IMR-90 (cell line): ENCODE results near the gene CTIF. TPM values are rescaled to one million over a fixed set of nuclear protein-coding genes. Genes with fewer than 3 reads are reported as not detected.

Experiments used
- ATAC-seq: fragments of 200-7000 bp; cut with Tn5 transposase; 2 replicates; pipeline ENCODE4 v1.9.1; 2020; ENCODE audit warnings: low read depth, mild to moderate bottlenecking, moderate library complexity
- BruUV-seq: library from RNA; stranded (reverse); fragments of 400-500 nt; replicated peaks from 2 replicates; lab custom pipeline; 2021; lab: Mats Ljungman, UMichigan
- CTCF ChIA-PET: fragments of 300-600 bp; formaldehyde crosslinking; extraction: SDS; loops from one replicate; lab custom pipeline; 2021; ENCODE audit warnings: antibody characterized with exemption; lab: Yijun Ruan, JAX
- POLR2A ChIA-PET: fragments of 300-600 bp; sonication (Branson Sonifier 250); formaldehyde crosslinking; loops from one replicate; lab custom pipeline; 2022; ENCODE audit warnings: antibody characterized with exemption; ENCODE audit not compliant: unreplicated experiment; lab: Charles Lee
- DNase-seq: peaks from one replicate; pipeline ENCODE4 v3.0.0; 2013
- H2AFZ ChIP-seq: replicated peaks from 2 replicates; pipeline ENCODE3; 2013; ENCODE audit warnings: low read length, mild to moderate bottlenecking; ENCODE audit not compliant: poor library complexity
- H2AK5ac ChIP-seq: 2 replicates; pipeline ENCODE4 v1.6.1; 2013; ENCODE audit warnings: low read depth, low read length, inconsistent platforms
- H2AK9ac ChIP-seq: replicated peaks from 2 replicates; pipeline ENCODE3; 2013; ENCODE audit warnings: mild to moderate bottlenecking, low read depth, low read length, moderate library complexity; ENCODE audit not compliant: poor library complexity
- H2BK120ac ChIP-seq: 2 replicates; pipeline ENCODE4 v1.6.1; 2013; ENCODE audit warnings: low read depth, low read length, inconsistent platforms
- H2BK15ac ChIP-seq: 3 replicates; pipeline ENCODE4 v1.6.1; 2013; ENCODE audit warnings: low read depth, low read length, inconsistent platforms
- H2BK20ac ChIP-seq: 2 replicates; pipeline ENCODE4 v1.6.1; 2013; ENCODE audit warnings: low read depth, mild to moderate bottlenecking, inconsistent platforms, low read length, moderate library complexity
- H2BK5ac ChIP-seq: 2 replicates; pipeline ENCODE4 v1.6.1; 2013; ENCODE audit warnings: mild to moderate bottlenecking, low read depth, low read length, inconsistent platforms; ENCODE audit not compliant: poor library complexity, severe bottlenecking
- H3K14ac ChIP-seq: replicated peaks from 2 replicates; pipeline ENCODE4 v1.6.1; 2013; ENCODE audit warnings: low read depth, low read length, inconsistent platforms
- H3K18ac ChIP-seq: 2 replicates; pipeline ENCODE4 v1.6.1; 2013; ENCODE audit warnings: low read depth, low read length, control low read depth
- H3K23ac ChIP-seq: 2 replicates; pipeline ENCODE4 v1.6.1; 2013; ENCODE audit warnings: low read depth, low read length, inconsistent platforms
- H3K27ac ChIP-seq: 2 replicates; pipeline ENCODE4 v1.5.1; 2013; ENCODE audit warnings: mild to moderate bottlenecking, control low read depth, low read length; ENCODE audit not compliant: insufficient read depth
- H3K27me3 ChIP-seq: 2 replicates; pipeline ENCODE4 v1.6.1; 2013; ENCODE audit warnings: low read length; ENCODE audit not compliant: control insufficient read depth, insufficient read depth
- H3K36me3 ChIP-seq: 2 replicates; pipeline ENCODE4 v1.6.1; 2013; ENCODE audit warnings: low read length, mixed read lengths; ENCODE audit not compliant: control insufficient read depth, insufficient read depth
- H3K4ac ChIP-seq: 2 replicates; pipeline ENCODE4 v1.6.1; 2013; ENCODE audit warnings: low read depth, low read length, inconsistent platforms
- H3K4me1 ChIP-seq: 2 replicates; pipeline ENCODE4 v1.6.1; 2013; ENCODE audit warnings: low read length, mixed read lengths; ENCODE audit not compliant: control insufficient read depth, insufficient read depth
- H3K4me2 ChIP-seq: 2 replicates; pipeline ENCODE4 v1.6.1; 2013; ENCODE audit warnings: low read depth, mild to moderate bottlenecking, control low read depth, low read length, moderate library complexity
- H3K4me3 ChIP-seq: 2 replicates; pipeline ENCODE4 v1.5.1; 2013; ENCODE audit warnings: low read depth, mild to moderate bottlenecking, control low read depth, low read length, moderate library complexity; ENCODE audit not compliant: insufficient read depth
- H3K56ac ChIP-seq: 2 replicates; pipeline ENCODE4 v1.6.1; 2013; ENCODE audit warnings: low read length, inconsistent platforms; ENCODE audit not compliant: insufficient read depth; ENCODE audit errors: extremely low read depth
- H3K79me1 ChIP-seq, 2 experiments: 2 replicates each; pipeline ENCODE4 v1.6.1; 2013; ENCODE audit warnings: low read length in 2 of 2, inconsistent platforms in 1 of 2, low read depth in 1 of 2
- H3K9ac ChIP-seq: 2 replicates; pipeline ENCODE4 v1.6.1; 2013; ENCODE audit warnings: low read depth, low read length, control low read depth
- H3K9me1 ChIP-seq: 2 replicates; pipeline ENCODE4 v1.6.1; 2013; ENCODE audit warnings: low read length, inconsistent platforms; ENCODE audit not compliant: insufficient read depth
- H3K9me3 ChIP-seq: 2 replicates; pipeline ENCODE4 v1.6.1; 2013; ENCODE audit warnings: low read length; ENCODE audit not compliant: control insufficient read depth, insufficient read depth
- H4K20me1 ChIP-seq: 2 replicates; pipeline ENCODE4 v1.6.1; 2013; ENCODE audit warnings: low read length, inconsistent platforms; ENCODE audit not compliant: insufficient read depth
- H4K5ac ChIP-seq: 2 replicates; pipeline ENCODE4 v1.6.1; 2013; ENCODE audit warnings: mild to moderate bottlenecking, low read depth, low read length, control low read depth
- H4K8ac ChIP-seq, 2 experiments: 2 replicates each; pipeline ENCODE4 v1.6.1; 2013; ENCODE audit warnings: low read depth in 2 of 2, low read length in 2 of 2, control low read depth in 1 of 2, inconsistent platforms in 1 of 2
- H4K91ac ChIP-seq: 2 replicates; pipeline ENCODE4 v1.6.1; 2013; ENCODE audit warnings: low read depth, low read length, inconsistent platforms; ENCODE audit not compliant: insufficient read depth
- FOS ChIP-seq: fragments of 150-350 bp; IDR thresholded peaks from 2 replicates; pipeline ENCODE4 v1.6.1; 2016; ENCODE audit warnings: low read depth, low read length
- MAFK ChIP-seq: IDR thresholded peaks from 2 replicates; pipeline ENCODE4 v1.6.1; 2012; ENCODE audit warnings: low read depth, low read length, improper control_type of control experiment
- RCOR1 ChIP-seq: IDR thresholded peaks from 2 replicates; pipeline ENCODE4 v1.6.1; 2012; ENCODE audit warnings: mild to moderate bottlenecking, low read length, improper control_type of control experiment; ENCODE audit not compliant: insufficient replicate concordance
- RFX5 ChIP-seq: IDR thresholded peaks from 2 replicates; pipeline ENCODE4 v1.8.0; 2012; ENCODE audit warnings: low read depth, mild to moderate bottlenecking, low read length, moderate library complexity
- WGBS, 2 experiments: methylation state at CpG; one replicate each; pipeline versions ENCODE4 v1.1.5 to v1.1.7; 2013; ENCODE audit warnings: missing lambda C conversion rate in 2 of 2; ENCODE audit not compliant: insufficient read length in 1 of 2; ENCODE audit errors: extremely low coverage in 2 of 2; 5-methylcytosine and 5-hydroxymethylcytosine counted together
- dilution Hi-C: fragments of 300-500 bp; cut with HindIII; formaldehyde crosslinking; loops from one replicate; pipeline ENCODE4 v1.14.3; 2018; ENCODE audit warnings: low sequenced_read_pairs; ENCODE audit not compliant: unreplicated experiment
- in situ Hi-C: fragments of 300-500 bp; cut with MboI; formaldehyde crosslinking; loops from 3 replicates; pipeline ENCODE4 v1.14.3; 2019; ENCODE audit warnings: low sequenced_read_pairs, inconsistent platforms, mixed read lengths
- intact Hi-C: fragments of 100-400 bp; cut with micrococcal nuclease; formaldehyde crosslinking; loops from 2 replicates; pipeline ENCODE4 v1.10.0; 2022
- polyA plus RNA-seq, 3 experiments: library from polyadenylated mRNA; depleted of rRNA; stranded (reverse); fragments of >200 nt; gene quantifications; 2 replicates each; pipeline ENCODE4 v1.2.3, GENCODE V29; 2012; ENCODE audit warnings: low replicate concordance in 1 of 3
- total RNA-seq: library from RNA; depleted of rRNA; stranded (reverse); fragments of >200 nt; gene quantifications from 2 replicates; pipeline ENCODE4 v1.2.3, GENCODE V29; 2012
- TF ChIP-seq, protein P1 (sequence below): fragments of 150-350 bp; IDR thresholded peaks from 2 replicates; pipeline ENCODE4 v1.6.1; 2016; ENCODE audit warnings: low read depth, mild to moderate bottlenecking, low read length, moderate library complexity, borderline replicate concordance

CTIF gene
- total and polyA plus RNA-seq, 2 of the 4 experiments (the other 2 are of a cell fraction) = 25.1 to 57.0 TPM

DNA sequence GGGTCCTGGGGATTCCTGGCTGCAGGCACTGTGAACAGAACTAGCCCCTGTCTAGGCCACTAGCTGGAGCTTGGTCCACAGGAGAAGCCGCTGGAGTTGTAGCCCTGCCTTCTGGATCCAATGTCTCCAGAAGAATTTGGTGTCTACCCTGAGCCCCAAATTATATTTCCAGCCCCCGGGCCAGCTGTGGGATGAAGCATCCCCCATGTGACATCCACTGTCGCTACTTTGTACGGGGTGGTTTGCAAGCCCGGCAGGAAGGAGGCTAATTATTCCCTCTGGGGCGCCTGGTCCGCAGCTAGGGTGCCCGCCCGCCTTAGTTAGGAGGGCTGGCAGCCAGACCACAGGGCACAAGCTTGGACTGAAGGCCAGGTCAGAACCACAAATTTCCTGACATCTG, 305.4 kb downstream of the CTIF start:
- H2AK9ac ChIP-seq = no peak overlapping the region
- peaks cover 10% of the 10 kb centered on the region; the same call in 1 of the 2 replicates for H3K36me3 ChIP-seq
- ChIA-PET CTCF (no interaction called here), POLR2A (no interaction called here)
- no peak overlapping the region for H3K4ac ChIP-seq
- no peak overlapping the region for H2AFZ ChIP-seq
- BruUV-seq = no TSS peak
- no peak overlapping the region for H3K14ac ChIP-seq
- no peak overlapping the region for H2AK5ac ChIP-seq
- peaks cover 26 to 67% of the 10 kb centered on the region in 2 experiments for H3K79me1 ChIP-seq
- no peak overlapping the region for H4K8ac ChIP-seq
- TF ChIP-seq FOS (no peak), RCOR1 (no peak), RFX5 (no peak), MAFK (no peak)
- TF ChIP-seq, protein P1, sequence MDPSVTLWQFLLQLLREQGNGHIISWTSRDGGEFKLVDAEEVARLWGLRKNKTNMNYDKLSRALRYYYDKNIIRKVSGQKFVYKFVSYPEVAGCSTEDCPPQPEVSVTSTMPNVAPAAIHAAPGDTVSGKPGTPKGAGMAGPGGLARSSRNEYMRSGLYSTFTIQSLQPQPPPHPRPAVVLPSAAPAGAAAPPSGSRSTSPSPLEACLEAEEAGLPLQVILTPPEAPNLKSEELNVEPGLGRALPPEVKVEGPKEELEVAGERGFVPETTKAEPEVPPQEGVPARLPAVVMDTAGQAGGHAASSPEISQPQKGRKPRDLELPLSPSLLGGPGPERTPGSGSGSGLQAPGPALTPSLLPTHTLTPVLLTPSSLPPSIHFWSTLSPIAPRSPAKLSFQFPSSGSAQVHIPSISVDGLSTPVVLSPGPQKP = no peak
- H2BK120ac ChIP-seq = no peak overlapping the region
- no peak overlapping the region for H3K27ac ChIP-seq
- no peak for ATAC-seq
- no peak overlapping the region for H3K23ac ChIP-seq
- H3K9me1 ChIP-seq = peaks cover 16% of the 10 kb centered on the region
- DNase-seq = no peak
- no peaks in the 10 kb centered on the region; the same call in 1 of the 2 replicates for H4K20me1 ChIP-seq
- no peak overlapping the region for H2BK5ac ChIP-seq
- H4K5ac ChIP-seq = no peak overlapping the region
- H3K27me3 ChIP-seq = no peaks in the 10 kb centered on the region
- H2BK20ac ChIP-seq = no peak overlapping the region
- H3K9me3 ChIP-seq = no peaks in the 10 kb centered on the region
- H3K4me3 ChIP-seq = no peak overlapping the region
- no peak overlapping the region for H3K56ac ChIP-seq
- 100% methylated on average over 1 of the region's 9 CpGs; no CpG with 5 or more reads in 1 of the 2 experiments for WGBS, 2 experiments
- no peak overlapping the region for H3K4me2 ChIP-seq
- in situ Hi-C loops (no loop called here), dilution Hi-C loops (no loop called here), intact Hi-C loops (no loop called here)
- no peak overlapping the region for H4K91ac ChIP-seq
- H3K9ac ChIP-seq = no peak overlapping the region
- H3K18ac ChIP-seq = no peak overlapping the region
- H2BK15ac ChIP-seq = no peak overlapping the region
- H3K4me1 ChIP-seq = peaks cover 15% of the 10 kb centered on the region
